Fibroblast of the conjunctiva (primary cell): Measurements from ENCODE around the gene CEP120.

Source experiments
- DNase-seq: peaks from one replicate; pipeline ENCODE4 v3.0.0-alpha.2; 2010; ENCODE audit warnings: low read depth

Gene CEP120

GRCh38 chr5:123299136-123299535 lies 124.1 kb downstream of the CEP120 start:
- DNase-seq = no peak

DNA sequence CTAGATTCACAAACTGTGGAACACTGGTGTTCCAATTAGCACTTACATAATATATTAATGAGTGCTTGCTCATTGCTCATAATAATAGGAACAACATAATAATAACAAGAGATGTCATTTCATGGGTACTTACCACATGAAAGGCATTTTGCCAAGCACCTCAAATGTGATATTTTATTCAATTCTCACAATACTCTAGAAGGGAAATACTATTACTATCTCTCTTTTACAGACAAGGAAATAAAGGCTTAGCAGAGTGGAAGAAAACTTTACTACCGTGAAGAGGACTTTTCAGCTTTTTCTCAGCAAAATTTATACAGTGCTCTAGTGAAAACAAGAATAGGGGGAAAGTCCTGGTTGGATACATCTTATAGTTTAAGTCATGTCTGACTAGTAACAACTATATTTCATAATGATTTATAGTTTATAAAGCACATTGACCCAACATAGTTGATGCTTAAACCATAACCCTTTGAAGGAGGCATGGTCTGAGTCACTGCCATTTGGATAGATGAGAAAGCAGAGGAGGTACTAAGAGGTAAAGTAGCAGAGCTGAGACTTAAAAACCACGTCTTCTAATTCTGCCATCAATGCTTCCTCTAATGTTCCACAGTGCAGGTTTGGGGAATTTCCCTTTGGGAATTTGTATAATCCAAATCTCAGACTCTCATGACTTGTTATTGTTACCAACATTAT lies 124.7 kb downstream of the CEP120 start:
- no peak for DNase-seq

DNA sequence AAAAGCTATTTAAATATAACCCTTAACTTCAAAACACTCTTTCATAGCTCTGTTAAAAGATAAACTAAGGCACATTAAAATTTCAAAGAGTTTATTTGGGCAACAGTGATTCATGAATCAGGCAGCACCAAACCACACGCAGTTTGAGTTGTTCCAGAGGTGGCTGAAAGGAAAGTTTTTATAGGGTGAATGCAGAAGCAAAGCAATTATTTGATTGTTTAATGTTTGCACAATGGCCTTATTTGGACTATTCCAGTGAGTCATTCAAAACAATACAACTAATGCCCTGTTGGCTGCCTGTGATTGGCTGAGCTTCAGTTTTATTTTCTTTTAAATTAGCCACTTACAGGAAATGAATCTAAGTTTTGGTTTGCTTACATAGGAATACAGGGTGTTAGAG lies 125.3 kb downstream of the CEP120 start:
- no peak for DNase-seq

- DNase-seq = no peak
Measured at GRCh38 chr5:123297198-123297831, 125.9 kb downstream of the CEP120 start.
